HG03432 (cell line): Measurements from ENCODE around the gene ATP13A4.

ENCODE experiments used
- ATAC-seq: cut with Tn5 transposase; IDR thresholded peaks from one replicate; pipeline ENCODE4 v1.9.1; 2021; ENCODE audit warnings: mild to moderate bottlenecking, moderate library complexity; ENCODE audit not compliant: unreplicated experiment

The ATP13A4 gene, protein sequence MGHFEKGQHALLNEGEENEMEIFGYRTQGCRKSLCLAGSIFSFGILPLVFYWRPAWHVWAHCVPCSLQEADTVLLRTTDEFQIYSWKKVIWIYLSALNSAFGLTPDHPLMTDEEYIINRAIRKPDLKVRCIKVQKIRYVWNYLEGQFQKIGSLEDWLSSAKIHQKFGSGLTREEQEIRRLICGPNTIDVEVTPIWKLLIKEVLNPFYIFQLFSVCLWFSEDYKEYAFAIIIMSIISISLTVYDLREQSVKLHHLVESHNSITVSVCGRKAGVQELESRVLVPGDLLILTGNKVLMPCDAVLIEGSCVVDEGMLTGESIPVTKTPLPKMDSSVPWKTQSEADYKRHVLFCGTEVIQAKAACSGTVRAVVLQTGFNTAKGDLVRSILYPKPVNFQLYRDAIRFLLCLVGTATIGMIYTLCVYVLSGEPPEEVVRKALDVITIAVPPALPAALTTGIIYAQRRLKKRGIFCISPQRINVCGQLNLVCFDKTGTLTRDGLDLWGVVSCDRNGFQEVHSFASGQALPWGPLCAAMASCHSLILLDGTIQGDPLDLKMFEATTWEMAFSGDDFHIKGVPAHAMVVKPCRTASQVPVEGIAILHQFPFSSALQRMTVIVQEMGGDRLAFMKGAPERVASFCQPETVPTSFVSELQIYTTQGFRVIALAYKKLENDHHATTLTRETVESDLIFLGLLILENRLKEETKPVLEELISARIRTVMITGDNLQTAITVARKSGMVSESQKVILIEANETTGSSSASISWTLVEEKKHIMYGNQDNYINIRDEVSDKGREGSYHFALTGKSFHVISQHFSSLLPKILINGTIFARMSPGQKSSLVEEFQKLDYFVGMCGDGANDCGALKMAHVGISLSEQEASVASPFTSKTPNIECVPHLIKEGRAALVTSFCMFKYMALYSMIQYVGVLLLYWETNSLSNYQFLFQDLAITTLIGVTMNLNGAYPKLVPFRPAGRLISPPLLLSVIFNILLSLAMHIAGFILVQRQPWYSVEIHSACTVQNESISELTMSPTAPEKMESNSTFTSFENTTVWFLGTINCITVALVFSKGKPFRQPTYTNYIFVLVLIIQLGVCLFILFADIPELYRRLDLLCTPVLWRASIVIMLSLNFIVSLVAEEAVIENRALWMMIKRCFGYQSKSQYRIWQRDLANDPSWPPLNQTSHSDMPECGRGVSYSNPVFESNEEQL

GRCh38 chr3:193554811-193555210, at the start of gene ATP13A4:
TSS of gene ATP13A4 (minus strand) at chr3:193554895. CDS start at chr3:193554799, 96 bp downstream.
- ATAC-seq = no peak

DNA sequence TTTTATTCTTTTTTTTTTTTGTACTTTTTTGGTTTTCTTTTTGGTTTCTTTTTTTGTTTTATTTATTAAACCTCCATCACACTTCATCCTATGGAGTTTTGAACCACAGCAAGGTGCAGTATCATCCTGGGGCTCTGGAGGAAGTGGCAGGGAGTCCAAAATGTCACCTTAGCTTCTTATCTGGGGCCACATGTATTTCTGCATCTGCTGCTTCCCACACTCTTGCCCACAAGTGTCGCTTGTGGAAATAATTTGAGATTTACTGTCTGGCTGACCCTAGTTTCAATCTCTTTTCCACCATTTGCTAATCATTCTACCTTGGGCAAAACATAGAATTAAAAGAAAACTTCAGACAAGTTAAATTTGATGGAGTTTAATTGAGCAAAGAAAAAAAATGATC, 44.7 kb upstream of the ATP13A4 start:
- ATAC-seq = no peak

DNA sequence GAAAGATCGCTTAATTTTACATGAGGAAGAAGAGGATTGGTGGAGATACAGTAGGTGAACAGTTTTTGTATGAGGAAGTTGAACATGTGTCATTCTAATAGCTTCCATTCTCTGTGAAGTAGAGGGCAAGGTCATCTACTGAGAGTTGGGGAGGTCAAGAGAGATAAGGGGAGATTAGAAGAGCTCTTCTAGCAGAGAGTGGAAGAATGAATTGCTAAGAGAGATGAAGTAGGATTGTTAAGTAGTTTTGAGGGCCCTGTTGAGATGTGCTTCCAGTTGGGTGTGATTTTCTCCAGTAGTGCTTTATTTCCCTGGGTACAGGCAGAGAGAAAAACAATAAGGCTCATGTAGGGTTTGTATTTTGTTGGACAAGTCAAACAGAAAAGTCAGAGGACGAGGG, 43.5 kb upstream of the ATP13A4 start:
- ATAC-seq = no peak

GRCh38 chr3:193595939-193596487, 41.3 kb upstream of the ATP13A4 start:
- no peak for ATAC-seq

DNA sequence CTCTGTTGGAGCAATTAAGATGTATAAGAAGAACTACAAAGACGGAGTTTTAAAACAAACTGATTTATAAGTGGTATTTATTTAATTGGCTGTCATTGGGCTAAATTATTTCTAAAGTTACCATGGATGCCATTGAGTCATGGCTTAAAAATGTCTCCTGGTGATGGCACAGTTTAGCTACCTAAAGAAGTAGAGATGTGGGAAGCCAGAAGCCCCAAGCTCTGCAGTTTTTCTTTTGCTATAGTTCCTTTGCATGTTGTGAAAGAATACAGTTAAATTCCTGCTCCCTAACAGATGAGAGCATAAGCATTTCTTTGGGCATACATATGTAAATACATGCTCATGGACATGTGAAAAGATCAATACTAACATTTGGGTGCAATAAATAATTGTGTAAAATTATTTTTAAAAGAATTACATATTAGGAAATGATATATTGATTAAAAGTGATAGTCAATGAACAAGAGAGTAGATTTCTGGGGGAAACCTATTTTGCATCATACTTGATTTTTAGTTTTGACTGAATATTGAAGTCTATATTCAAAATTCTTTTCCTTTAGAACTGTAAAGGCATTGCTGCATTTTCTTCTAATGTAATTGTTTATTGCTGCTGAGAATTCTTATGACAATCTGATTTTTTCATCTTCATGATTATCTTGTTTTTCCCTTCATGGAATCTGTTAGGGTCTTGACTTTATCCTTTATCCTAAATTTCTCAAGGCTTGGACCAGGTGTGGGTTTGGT, 40.4 kb upstream of the ATP13A4 start:
- ATAC-seq = no peak

- peak; percentile 19 for ATAC-seq
Observed at GRCh38 chr3:193593668-193594030, 39.0 kb upstream of the ATP13A4 start.

DNA sequence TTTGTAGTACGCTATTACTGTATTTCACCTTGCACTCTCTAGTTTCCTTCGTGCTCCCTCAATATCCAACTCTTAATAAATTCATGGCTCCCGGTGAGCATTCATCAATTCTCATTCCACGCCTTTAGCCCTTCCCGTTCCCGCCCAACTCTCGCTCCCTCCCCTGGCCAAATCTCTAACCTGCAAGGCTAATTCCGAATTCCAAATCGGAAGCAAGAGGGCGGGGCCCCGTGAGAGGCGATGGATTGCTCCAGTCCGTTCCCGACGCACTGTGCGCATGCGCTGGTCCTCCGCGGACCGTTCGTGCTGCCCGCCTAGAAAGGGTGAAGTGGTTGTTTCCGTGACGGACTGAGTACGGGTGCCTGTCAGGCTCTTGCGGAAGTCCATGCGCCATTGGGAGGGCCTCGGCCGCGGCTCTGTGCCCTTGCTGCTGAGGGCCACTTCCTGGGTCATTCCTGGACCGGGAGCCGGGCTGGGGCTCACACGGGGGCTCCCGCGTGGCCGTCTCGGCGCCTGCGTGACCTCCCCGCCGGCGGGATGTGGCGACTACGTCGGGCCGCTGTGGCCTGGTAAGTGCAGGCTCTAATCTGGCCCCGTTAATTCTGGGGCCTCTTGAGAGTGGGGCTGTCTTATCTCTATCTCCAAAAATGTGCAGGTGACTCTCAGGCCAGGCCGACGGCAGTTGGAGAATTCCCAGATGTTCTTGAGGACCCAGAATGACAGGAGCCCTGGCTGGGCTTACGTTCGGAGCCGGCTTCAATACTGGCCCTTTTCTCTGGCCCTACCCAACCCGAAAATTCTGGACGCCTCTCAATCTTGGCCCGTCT, 38.4 kb upstream of the ATP13A4 start, which contains the start of gene OPA1:
Gene OPA1 (plus strand): TSS at position 368 of the 827 bp plus-strand sequence. CDS start 170 bp downstream, at position 538.
- ATAC-seq = peak; percentile 98

DNA sequence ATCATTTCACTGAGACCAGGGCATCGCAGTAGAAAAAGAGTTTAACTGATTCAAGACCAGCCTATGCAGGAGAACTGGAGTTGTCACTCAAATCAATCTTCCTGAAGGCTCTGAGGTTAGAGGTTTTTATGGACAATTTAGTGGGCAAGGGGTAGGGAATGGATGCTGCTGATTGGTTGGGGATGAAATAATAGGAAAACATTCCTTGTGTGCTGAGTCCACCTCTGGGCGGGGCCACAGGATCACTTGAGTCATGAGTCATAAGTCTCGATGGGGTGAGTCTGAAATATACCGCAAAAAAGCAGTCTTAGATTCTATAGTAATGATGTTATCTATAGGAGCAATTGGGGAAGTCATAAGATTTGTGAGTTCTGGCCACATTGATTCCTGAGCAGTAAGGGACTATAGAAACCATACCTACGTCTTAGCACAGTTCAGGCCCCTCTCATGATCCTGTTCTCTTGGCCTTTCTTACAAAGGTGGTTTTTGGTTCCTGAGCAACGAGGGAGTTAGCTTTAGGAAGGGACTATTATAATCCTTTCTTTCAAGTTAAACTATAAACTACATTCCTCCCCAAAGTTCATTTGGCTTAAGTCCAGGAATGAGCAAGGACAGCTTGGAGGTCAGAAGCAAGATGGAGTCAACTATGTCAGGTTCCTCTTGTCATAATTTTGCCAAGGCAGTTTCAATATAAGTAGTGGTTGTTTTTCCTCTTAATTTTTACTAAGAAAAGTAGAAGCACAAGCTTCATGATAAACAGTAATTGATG, 35.6 kb upstream of the ATP13A4 start:
- ATAC-seq = no peak

- no peak for ATAC-seq
Observed at GRCh38 chr3:193589616-193590015, 34.9 kb upstream of the ATP13A4 start.

GRCh38 chr3:193589129-193589528, 34.4 kb upstream of the ATP13A4 start:
- ATAC-seq = no peak

DNA sequence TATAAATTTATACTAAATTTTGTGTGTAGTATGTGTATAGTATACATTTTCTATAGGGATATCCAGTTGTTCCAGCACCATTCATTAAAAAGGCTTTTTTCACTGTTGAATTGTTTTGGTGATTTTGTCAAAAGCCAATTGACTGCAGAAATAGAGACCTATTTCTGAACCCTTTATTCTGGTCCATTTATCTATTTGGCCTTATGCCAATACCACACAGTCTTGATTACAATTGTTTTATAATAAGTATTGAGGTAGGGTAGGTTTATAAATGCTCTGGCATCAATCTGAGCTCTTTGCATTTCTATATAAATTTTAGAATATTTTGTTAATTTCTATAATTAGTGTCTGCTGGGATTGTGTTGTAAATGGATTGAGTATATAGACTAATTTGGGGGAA, 31.8 kb upstream of the ATP13A4 start:
- ATAC-seq = no peak

GRCh38 chr3:193585530-193585929, 30.8 kb upstream of the ATP13A4 start:
- ATAC-seq = no peak

DNA sequence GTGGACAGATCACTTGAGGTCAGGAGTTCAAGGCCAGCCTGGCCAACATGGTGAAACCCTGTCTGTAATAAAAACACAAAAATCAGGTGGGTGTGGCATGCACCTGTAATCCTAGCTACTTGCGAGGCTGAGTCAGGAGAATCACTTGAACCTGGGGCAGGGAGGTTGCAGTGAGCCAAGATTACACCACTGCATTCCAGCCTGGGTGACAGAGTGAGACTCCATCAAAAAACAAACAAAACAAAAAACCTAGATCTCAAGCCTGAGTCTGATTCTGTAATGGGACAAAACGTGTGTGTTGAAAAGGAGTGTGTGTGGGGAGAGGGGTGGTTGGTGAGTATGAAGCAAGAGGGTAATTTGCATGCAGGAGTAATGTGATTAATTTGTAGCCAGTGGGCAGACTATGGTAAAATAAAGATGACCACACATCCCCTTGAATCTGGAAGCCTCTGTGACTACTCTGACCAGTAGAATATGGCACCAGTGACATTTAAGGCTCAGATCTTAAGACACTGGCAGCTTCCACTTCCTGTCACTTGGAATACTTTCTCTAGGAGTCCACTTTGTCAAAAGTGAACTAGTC, 19.9 kb upstream of the ATP13A4 start:
- no peak for ATAC-seq

DNA sequence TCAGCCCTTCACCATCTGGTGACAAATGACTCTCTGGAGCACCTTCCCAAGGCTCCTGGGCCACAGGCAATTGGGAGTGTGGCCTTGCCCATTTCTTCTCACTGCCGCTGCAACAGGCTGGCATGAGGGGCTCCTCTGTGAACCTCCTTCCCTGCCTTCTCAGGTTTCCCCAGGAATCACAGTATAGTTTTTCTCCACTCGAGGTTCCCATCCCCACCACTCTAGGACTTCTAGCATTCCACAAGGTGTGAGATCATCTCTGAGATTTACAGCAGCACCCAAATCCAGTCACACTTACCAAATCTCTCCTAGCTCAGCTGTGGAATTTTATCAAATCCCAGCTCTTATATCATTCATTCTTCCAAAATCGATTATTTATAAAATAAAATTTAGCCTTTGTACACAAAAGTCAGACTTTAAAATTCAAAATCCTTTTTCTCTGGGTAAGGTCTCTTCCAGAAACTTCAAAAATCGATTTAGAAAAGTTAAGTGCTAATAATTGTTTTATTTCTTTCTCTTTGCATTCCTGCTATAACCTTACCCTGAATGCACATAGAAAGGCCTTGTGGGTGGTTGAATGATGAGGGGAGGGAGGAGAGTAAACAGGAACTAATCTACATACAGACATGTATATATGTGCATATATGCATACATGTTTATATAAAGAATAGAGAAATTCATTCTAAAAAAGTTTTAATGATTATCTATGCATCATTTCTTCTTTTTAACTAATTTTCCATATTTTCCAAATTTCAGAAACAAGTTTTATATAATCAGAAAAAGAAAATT, 18.9 kb upstream of the ATP13A4 start:
- ATAC-seq = no peak

DNA sequence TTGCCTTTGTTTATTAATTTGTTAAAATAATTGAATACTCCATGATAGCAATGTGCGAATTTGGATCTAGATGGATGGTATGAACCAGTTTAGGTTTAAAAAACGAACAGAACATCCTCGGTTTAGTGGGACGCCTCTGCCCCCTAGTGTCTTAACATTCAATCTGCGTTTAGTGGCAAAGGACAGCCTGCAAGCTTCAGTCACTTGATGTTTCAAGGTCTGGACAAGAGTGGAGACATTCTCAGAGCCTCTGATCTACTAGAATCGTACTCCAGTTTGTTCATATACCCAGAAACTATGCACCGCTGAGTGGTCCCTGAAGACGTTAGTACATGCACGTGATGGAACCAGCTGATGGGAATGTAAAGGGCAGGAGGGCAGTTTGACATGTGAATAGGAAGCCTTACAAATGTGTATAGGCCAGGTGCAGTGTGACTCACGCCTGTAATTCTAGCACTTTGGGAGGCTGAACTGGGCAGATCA, 17.8 kb upstream of the ATP13A4 start:
- peak; percentile 92 for ATAC-seq

GRCh38 chr3:193569119-193569518, 14.4 kb upstream of the ATP13A4 start:
- ATAC-seq = no peak

DNA sequence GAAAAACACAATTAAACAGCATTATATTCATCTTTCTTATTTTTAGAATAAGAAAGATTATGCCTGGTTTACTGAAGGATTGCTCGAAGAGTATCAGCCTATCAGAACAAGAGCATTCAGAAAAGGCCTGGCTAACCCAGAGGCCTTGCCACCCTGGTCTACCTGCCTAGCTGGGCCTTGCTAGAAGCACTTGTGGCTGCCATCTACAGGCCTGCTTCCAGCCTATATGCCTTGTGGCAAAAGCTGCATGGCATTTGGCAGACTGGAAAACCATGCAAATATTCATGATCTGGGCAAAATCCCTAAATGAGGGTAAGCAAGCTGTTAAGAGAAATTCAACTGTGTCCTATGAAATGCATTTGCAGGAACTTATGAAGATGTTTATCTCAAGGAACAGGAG, 9.3 kb upstream of the ATP13A4 start:
- no peak for ATAC-seq
